SU-DHL-6 (cell line): Measurements from ENCODE around the gene ABHD16B.

Experiments used
- H2AFZ ChIP-seq: fragments of 200-600 bp; sonication (generic); 2 replicates; pipeline ENCODE4 v1.6.1; 2014; ENCODE audit warnings: low read depth, mild to moderate bottlenecking, moderate library complexity, mixed read lengths, antibody characterized with exemption, low read length; ENCODE audit not compliant: severe bottlenecking
- H3F3A ChIP-seq: fragments of 200-600 bp; shearing (Covaris generic); 2 replicates; pipeline ENCODE4 v1.6.0; 2016; ENCODE audit warnings: antibody characterized with exemption, mild to moderate bottlenecking; ENCODE audit not compliant: insufficient read depth
- H3K27ac ChIP-seq: fragments of 200-600 bp; sonication (generic); 2 replicates; pipeline ENCODE4 v1.5.1; 2016; ENCODE audit warnings: low read depth, mild to moderate bottlenecking, low read length, moderate library complexity, mixed read lengths
- H3K27me3 ChIP-seq: fragments of 200-600 bp; sonication (generic), shearing (Covaris generic); 2 replicates; pipeline ENCODE4 v1.6.0; 2014; ENCODE audit warnings: mild to moderate bottlenecking, low read length
- H3K36me3 ChIP-seq: fragments of 200-600 bp; sonication (generic); 2 replicates; pipeline ENCODE4 v1.6.1; 2014; ENCODE audit warnings: mild to moderate bottlenecking, low read length, mixed read lengths
- H3K4me2 ChIP-seq: fragments of 300-600, 200-600 bp; shearing (Covaris generic), sonication (generic); 2 replicates; pipeline ENCODE4 v1.6.0; 2014; ENCODE audit warnings: low read length, low read depth, mild to moderate bottlenecking; ENCODE audit not compliant: poor library complexity, severe bottlenecking
- H3K4me3 ChIP-seq: fragments of 200-600 bp; sonication (generic); 2 replicates; pipeline ENCODE4 v1.5.1; 2014; ENCODE audit warnings: antibody characterized with exemption, low read length, mild to moderate bottlenecking, mixed read lengths; ENCODE audit not compliant: insufficient read depth, poor library complexity, severe bottlenecking
- H3K79me2 ChIP-seq: fragments of 200-600 bp; sonication (generic); 2 replicates; pipeline ENCODE4 v1.6.1; 2014; ENCODE audit warnings: mild to moderate bottlenecking, low read length, moderate library complexity; ENCODE audit not compliant: insufficient read depth
- H3K9ac ChIP-seq: fragments of 200-600 bp; sonication (generic); 2 replicates; pipeline ENCODE4 v1.7.0; 2014; ENCODE audit warnings: mild to moderate bottlenecking, low read length
- H3K9me2 ChIP-seq: fragments of 200-600 bp; sonication (generic); replicated peaks from 2 replicates; pipeline ENCODE4 v1.6.1; 2014; ENCODE audit warnings: low read length; ENCODE audit not compliant: insufficient read depth
- H3K9me3 ChIP-seq: fragments of 200-600 bp; sonication (generic); 2 replicates; pipeline ENCODE4 v1.6.1; 2014; ENCODE audit warnings: low read length, mixed read lengths; ENCODE audit not compliant: insufficient read depth
- H4K20me1 ChIP-seq: fragments of 200-600 bp; sonication (generic); 2 replicates; pipeline ENCODE4 v1.6.1; 2014; ENCODE audit warnings: low read depth, mild to moderate bottlenecking, antibody characterized with exemption, low read length, moderate library complexity, mixed read lengths
- CTCF ChIP-seq: fragments of 200-600 bp; sonication (generic); IDR thresholded peaks from one replicate; pipeline ENCODE4 v1.5.1; 2017; ENCODE audit warnings: antibody characterized with exemption, mild to moderate bottlenecking, low read length, moderate library complexity; ENCODE audit not compliant: insufficient read depth, poor library complexity, severe bottlenecking
- EZH2phosphoT487 ChIP-seq: fragments of 200-600 bp; sonication (generic), shearing (Covaris generic); conservative IDR thresholded peaks from 2 replicates; pipeline ENCODE4 v1.6.1; 2018; ENCODE audit warnings: mild to moderate bottlenecking, antibody characterized with exemption, low read length, moderate library complexity, mixed read lengths

ABHD16B gene

GRCh38 chr20:63856098-63856511 is 5.2 kb upstream of the ABHD16B start:
- Histone ChIP-seq H3K27me3 (no peaks in the 10 kb centered on the region), H3K9me2 (no peaks in the 10 kb centered on the region), H3K36me3 (no peaks in the 10 kb centered on the region), H3F3A (no peaks in the 10 kb centered on the region), H3K4me2 (no peak overlapping the region), H4K20me1 (no peaks in the 10 kb centered on the region), H3K9ac (no peak overlapping the region), H3K4me3 (no peak overlapping the region), H3K27ac (no peak overlapping the region), H3K79me2 (no peaks in the 10 kb centered on the region), H2AFZ (no peak overlapping the region), H3K9me3 (no peaks in the 10 kb centered on the region)
- TF ChIP-seq EZH2phosphoT487 = no peak
- TF ChIP-seq CTCF = no peak

GRCh38 chr20:63857764-63858392 is 3.4 kb upstream of the ABHD16B start:
- H3K27ac ChIP-seq = no peak overlapping the region

GRCh38 chr20:63858393-63859165 is 2.7 kb upstream of the ABHD16B start:
- Histone ChIP-seq H3K27ac (no peak overlapping the region), H3K36me3 (no peaks in the 10 kb centered on the region), H2AFZ (no peak overlapping the region), H3F3A (peaks cover 3% of the 10 kb centered on the region), H3K27me3 (no peaks in the 10 kb centered on the region), H3K9me3 (no peaks in the 10 kb centered on the region), H4K20me1 (no peaks in the 10 kb centered on the region), H3K4me3 (no peak overlapping the region), H3K9me2 (no peaks in the 10 kb centered on the region), H3K9ac (no peak overlapping the region), H3K4me2 (no peak overlapping the region), H3K79me2 (peaks cover 5% of the 10 kb centered on the region; the same call in 1 of the 2 replicates)
- TF ChIP-seq CTCF = no peak
- no peak for TF ChIP-seq EZH2phosphoT487

More at GRCh38 chr20:63857764-63858392, 3.4 kb upstream of the ABHD16B start:
- H3K9ac ChIP-seq = no peak overlapping the region
- H3K4me2 ChIP-seq = no peak overlapping the region
- H3K4me3 ChIP-seq = no peak overlapping the region
- TF ChIP-seq EZH2phosphoT487 (no peak), CTCF (no peak)
- H3K27me3 ChIP-seq = no peaks in the 10 kb centered on the region
- H4K20me1 ChIP-seq = no peaks in the 10 kb centered on the region
- H3K79me2 ChIP-seq = no peaks in the 10 kb centered on the region
- no peaks in the 10 kb centered on the region for H3F3A ChIP-seq
- no peaks in the 10 kb centered on the region for H3K36me3 ChIP-seq
- no peaks in the 10 kb centered on the region for H3K9me3 ChIP-seq
- H2AFZ ChIP-seq = no peak overlapping the region
- no peaks in the 10 kb centered on the region for H3K9me2 ChIP-seq
